Pancreas (tissue), 10 donors: ENCODE data around the gene PDCD11. TPM values are rescaled to one million over a fixed set of nuclear protein-coding genes. Genes with fewer than 3 reads are reported as not detected.

Experiments
- ATAC-seq, 4 donors: fragments of 200-7000 bp; cut with Tn5 transposase; one replicate each; pipeline versions ENCODE4 v1.8.0 to v1.9.1; 2020; ENCODE audit warnings: mild to moderate bottlenecking in 4 of 4, moderate library complexity in 4 of 4
- DNase-seq, 6 donors: peaks; one replicate each; pipeline ENCODE4 v3.0.0-alpha.2; 2020
- FAIRE-seq: peaks from 2 replicates; lab custom pipeline; 2012; peaks lifted over from hg19 to GRCh38; lab: Jason Lieb, UNC
- H3K27ac ChIP-seq, 4 donors: fragments of 200-600 bp; sonication (generic); 1 replicate in 3 of 4; 2 replicates in 1 of 4; pipeline versions ENCODE4 v1.5.0 to v1.8.0; 2020
- H3K27me3 ChIP-seq, 4 donors: fragments of 200-600 bp; one replicate each; pipeline ENCODE4 v1.8.0; 2021
- H3K36me3 ChIP-seq, 3 donors: fragments of 200-600 bp; sonication (generic) in 1 of 3; one replicate each; pipeline versions ENCODE4 v1.5.0 to v1.8.0; 2020 to 2021
- H3K4me1 ChIP-seq, 3 donors: fragments of 200-600 bp; one replicate each; pipeline ENCODE4 v1.8.0; 2021
- H3K4me3 ChIP-seq, 4 donors: fragments of 200-600 bp; sonication (generic) in 2 of 4; one replicate each; pipeline versions ENCODE4 v1.5.0 to v1.8.0; 2020 to 2021
- H3K9me3 ChIP-seq, 4 donors: fragments of 200-600 bp; one replicate each; pipeline ENCODE4 v1.8.0; 2021
- WGBS, 2 donors: extraction: QIAGEN DNeasy Blood & Tissue Kit; methylation state at CpG; one replicate each; pipeline ENCODE4 v1.1.7; 2013; 5-methylcytosine and 5-hydroxymethylcytosine counted together
- intact Hi-C, 3 donors: fragments of 100-400 bp; cut with DNase I; formaldehyde crosslinking; loops; one replicate each; pipeline versions ENCODE4 v1.11.1 to v1.14.2; 2022
- polyA plus RNA-seq, 2 donors: library from polyadenylated mRNA; stranded (reverse); fragments of 200-250 nt; gene quantifications; one replicate each; pipeline ENCODE4 v1.2.3, GENCODE V29; 2013
- total RNA-seq, 6 donors: library from RNA; stranded (reverse); fragmentation: NEBNext Ultra II Directional in 4 of 6; extraction: Animal tissue kit (Norgen Biotek cat#: 25700) in 4 of 6; gene quantifications; one replicate each; pipeline versions ENCODE4 v1.2.1 to v1.2.4, GENCODE V29; 2021 to 2023
- TF ChIP-seq, protein P1 (sequence below), 4 donors: fragments of 200-600 bp; sonication (generic) in 3 of 4; IDR thresholded peaks; one replicate each; pipeline versions ENCODE4 v1.5.0 to v1.8.0; 2021; ENCODE audit warnings: antibody characterized with exemption in 4 of 4
- donor health status: healthy with polysubstance abuse.
- donor health status: DM: no; HTN: no; CAD: no; lungs with moderate emphysema.
- donor health status: DM: no; HTN: no; CAD: no.
- donor health status: control.
- donor health status: control.
- donor health status: Bipolar disorder and iron deficiency.
- donor health status: DM: yes; HTN: yes; CAD: no.
- donor health status: DM: no; HTN: no; CAD: no.
- donor health status: DM: no; HTN: no; CAD: no.
- donor health status: DM: yes; HTN: yes; CAD: no.

PDCD11 gene, protein sequence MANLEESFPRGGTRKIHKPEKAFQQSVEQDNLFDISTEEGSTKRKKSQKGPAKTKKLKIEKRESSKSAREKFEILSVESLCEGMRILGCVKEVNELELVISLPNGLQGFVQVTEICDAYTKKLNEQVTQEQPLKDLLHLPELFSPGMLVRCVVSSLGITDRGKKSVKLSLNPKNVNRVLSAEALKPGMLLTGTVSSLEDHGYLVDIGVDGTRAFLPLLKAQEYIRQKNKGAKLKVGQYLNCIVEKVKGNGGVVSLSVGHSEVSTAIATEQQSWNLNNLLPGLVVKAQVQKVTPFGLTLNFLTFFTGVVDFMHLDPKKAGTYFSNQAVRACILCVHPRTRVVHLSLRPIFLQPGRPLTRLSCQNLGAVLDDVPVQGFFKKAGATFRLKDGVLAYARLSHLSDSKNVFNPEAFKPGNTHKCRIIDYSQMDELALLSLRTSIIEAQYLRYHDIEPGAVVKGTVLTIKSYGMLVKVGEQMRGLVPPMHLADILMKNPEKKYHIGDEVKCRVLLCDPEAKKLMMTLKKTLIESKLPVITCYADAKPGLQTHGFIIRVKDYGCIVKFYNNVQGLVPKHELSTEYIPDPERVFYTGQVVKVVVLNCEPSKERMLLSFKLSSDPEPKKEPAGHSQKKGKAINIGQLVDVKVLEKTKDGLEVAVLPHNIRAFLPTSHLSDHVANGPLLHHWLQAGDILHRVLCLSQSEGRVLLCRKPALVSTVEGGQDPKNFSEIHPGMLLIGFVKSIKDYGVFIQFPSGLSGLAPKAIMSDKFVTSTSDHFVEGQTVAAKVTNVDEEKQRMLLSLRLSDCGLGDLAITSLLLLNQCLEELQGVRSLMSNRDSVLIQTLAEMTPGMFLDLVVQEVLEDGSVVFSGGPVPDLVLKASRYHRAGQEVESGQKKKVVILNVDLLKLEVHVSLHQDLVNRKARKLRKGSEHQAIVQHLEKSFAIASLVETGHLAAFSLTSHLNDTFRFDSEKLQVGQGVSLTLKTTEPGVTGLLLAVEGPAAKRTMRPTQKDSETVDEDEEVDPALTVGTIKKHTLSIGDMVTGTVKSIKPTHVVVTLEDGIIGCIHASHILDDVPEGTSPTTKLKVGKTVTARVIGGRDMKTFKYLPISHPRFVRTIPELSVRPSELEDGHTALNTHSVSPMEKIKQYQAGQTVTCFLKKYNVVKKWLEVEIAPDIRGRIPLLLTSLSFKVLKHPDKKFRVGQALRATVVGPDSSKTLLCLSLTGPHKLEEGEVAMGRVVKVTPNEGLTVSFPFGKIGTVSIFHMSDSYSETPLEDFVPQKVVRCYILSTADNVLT (N-terminal part only)
- 10 to 100 TPM; 11.3 to 17.3 (median 15.9) TPM for total RNA-seq
- polyA plus RNA-seq: 10 to 100 TPM; 18.2 to 27.4 TPM

- FAIRE-seq: peak; percentile 94
- WGBS, 2 donors: 0 to 1% methylated on average over 56 of the region's 56 CpGs
Observed at GRCh38 chr10:103396067-103396788, at the start of gene PDCD11, which contains the start of gene ATP5MK. PDCD11 (plus strand) TSS chr10:103396626; CDS start chr10:103398427, 1,801 bp downstream. ATP5MK (minus strand) TSS chr10:103396475; CDS start chr10:103392457, 4,018 bp downstream.

GRCh38 chr10:103350175-103350516, 46.3 kb upstream of the PDCD11 start:
- Histone ChIP-seq H3K36me3 (peaks cover 0 to 6% (median 0%) of the 10 kb centered on the region in 3 donors), H3K4me1 (peaks cover 0 to 6% (median 0%) of the 10 kb centered on the region in 3 donors), H3K4me3 (peak overlapping the region; percentile 67 to 92 (median 84)), H3K27ac (peak overlapping the region; percentile 35 to 69 (median 54)), H3K9me3 (no peaks in the 10 kb centered on the region), H3K27me3 (no peaks in the 10 kb centered on the region)
- 50 to 51% methylated on average over 10 to 16 of the region's 16 CpGs for WGBS, 2 donors
- intact Hi-C loops: no loop called here
- no peak for FAIRE-seq
- DNase-seq: no peak
- TF ChIP-seq, protein P1, sequence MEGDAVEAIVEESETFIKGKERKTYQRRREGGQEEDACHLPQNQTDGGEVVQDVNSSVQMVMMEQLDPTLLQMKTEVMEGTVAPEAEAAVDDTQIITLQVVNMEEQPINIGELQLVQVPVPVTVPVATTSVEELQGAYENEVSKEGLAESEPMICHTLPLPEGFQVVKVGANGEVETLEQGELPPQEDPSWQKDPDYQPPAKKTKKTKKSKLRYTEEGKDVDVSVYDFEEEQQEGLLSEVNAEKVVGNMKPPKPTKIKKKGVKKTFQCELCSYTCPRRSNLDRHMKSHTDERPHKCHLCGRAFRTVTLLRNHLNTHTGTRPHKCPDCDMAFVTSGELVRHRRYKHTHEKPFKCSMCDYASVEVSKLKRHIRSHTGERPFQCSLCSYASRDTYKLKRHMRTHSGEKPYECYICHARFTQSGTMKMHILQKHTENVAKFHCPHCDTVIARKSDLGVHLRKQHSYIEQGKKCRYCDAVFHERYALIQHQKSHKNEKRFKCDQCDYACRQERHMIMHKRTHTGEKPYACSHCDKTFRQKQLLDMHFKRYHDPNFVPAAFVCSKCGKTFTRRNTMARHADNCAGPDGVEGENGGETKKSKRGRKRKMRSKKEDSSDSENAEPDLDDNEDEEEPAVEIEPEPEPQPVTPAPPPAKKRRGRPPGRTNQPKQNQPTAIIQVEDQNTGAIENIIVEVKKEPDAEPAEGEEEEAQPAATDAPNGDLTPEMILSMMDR (IDR thresholded peaks at IDR 0.05): no peak
- no peak for ATAC-seq

More at GRCh38 chr10:103396067-103396788, at the start of gene PDCD11, which contains the start of gene ATP5MK:
- Histone ChIP-seq H3K4me3 (peak within 1 kb of the TSS; percentile 66 to 92 (median 78)), H3K9me3 (no peaks in the 10 kb centered on the region), H3K4me1 (peaks cover 15 to 25% (median 15%) of the 10 kb centered on the region in 3 donors), H3K36me3 (peaks cover 0 to 27% (median 12%) of the 10 kb centered on the region in 3 donors), H3K27me3 (no peaks in the 10 kb centered on the region), H3K27ac (peak within 1 kb of the TSS; percentile 36 to 82 (median 69))
- TF ChIP-seq, protein P1 (IDR thresholded peaks at IDR 0.05): no peak
- peak; percentile 96 to 100 (median 98) for ATAC-seq
- DNase-seq: peak; percentile 94 to 98 (median 97)
- intact Hi-C loops: no loop called here

GRCh38 chr10:103350517-103351260, 45.7 kb upstream of the PDCD11 start, which contains the start of gene PCGF6:
PCGF6 (minus strand) TSS chr10:103351140; CDS start chr10:103351066, 74 bp downstream.
- TF ChIP-seq, protein P1 (IDR thresholded peaks at IDR 0.05): no peak
- no peaks in the 10 kb centered on the region for H3K27me3 ChIP-seq
- FAIRE-seq (no peak), DNase-seq (peak; percentile 76 to 94 (median 82)), ATAC-seq (peak; percentile 96 to 99 (median 98))
- peak within 1 kb of the TSS; percentile 35 to 69 (median 54) for H3K27ac ChIP-seq
- peaks cover 0 to 6% (median 0%) of the 10 kb centered on the region in 3 donors for H3K36me3 ChIP-seq
- intact Hi-C loops: no loop called here
- 0% methylated on average over 66 to 82 of the region's 82 CpGs for WGBS, 2 donors
- peaks cover 0 to 6% (median 0%) of the 10 kb centered on the region in 3 donors for H3K4me1 ChIP-seq
- peak within 1 kb of the TSS; percentile 67 to 92 (median 84) for H3K4me3 ChIP-seq
- H3K9me3 ChIP-seq: no peaks in the 10 kb centered on the region
